ENCODE data around the gene ABHD16B. TPM values are rescaled to one million over a fixed set of nuclear protein-coding genes. Genes with fewer than 3 reads are reported as not detected.

Gene ABHD16B
- total and polyA plus RNA-seq, 2 of the 13 experiments (the other 11 are each of a cell fraction or from before 2014, with no cell fraction given): not detected

- peak; percentile 70; the same call in 1 of the 2 replicates for TF ChIP-seq MTA1 (CRISPR knock-in tag; IDR thresholded peaks at IDR 0.05; ENCODE audit: borderline replicate concordance)
- TF ChIP-seq ZNF556 (CRISPR knock-in tag; IDR thresholded peaks at IDR 0.05; ENCODE audit: borderline replicate concordance): no peak
- no peak for TF ChIP-seq NR2F2 (IDR thresholded peaks at IDR 0.05; ENCODE audit: borderline replicate concordance, low read depth)
- no peak for TF ChIP-seq ZNF790 (CRISPR knock-in tag; IDR thresholded peaks at IDR 0.05; ENCODE audit: borderline replicate concordance)
- TF ChIP-seq NFKB2 (CRISPR knock-in tag; IDR thresholded peaks at IDR 0.05; ENCODE audit: borderline replicate concordance): peak; percentile 27; the same call in 1 of the 2 replicates
- TF ChIP-seq AKAP8 (CRISPR knock-in tag; IDR thresholded peaks at IDR 0.05): no peak
- no peak for TF ChIP-seq SP4 (CRISPR knock-in tag; IDR thresholded peaks at IDR 0.05)
- TF ChIP-seq PITX1 (CRISPR knock-in tag; IDR thresholded peaks at IDR 0.05): peak; percentile 41; the same call in 1 of the 2 replicates
- TF ChIP-seq ZNF567 (CRISPR knock-in tag; IDR thresholded peaks at IDR 0.05; ENCODE audit: borderline replicate concordance): no peak
- TF ChIP-seq SUZ12 (IDR thresholded peaks at IDR 0.05; ENCODE audit: low read depth, low read length): no peak
- no peak for TF ChIP-seq BHLHE40 (IDR thresholded peaks at IDR 0.05; ENCODE audit: low read length)
- TF ChIP-seq HDAC1 (CRISPR knock-in tag; IDR thresholded peaks at IDR 0.05): no peak
- TF ChIP-seq ZNF724P (CRISPR knock-in tag; IDR thresholded peaks at IDR 0.05; ENCODE audit: borderline replicate concordance): no peak
- no peak for TF ChIP-seq NONO (IDR thresholded peaks at IDR 0.05)
- TF ChIP-seq NONO (CRISPR knock-in tag; conservative IDR thresholded peaks at IDR 0.05): peak; percentile 20; the same call in 1 of the 2 replicates
- TF ChIP-seq DPF2 (CRISPR knock-in tag; IDR thresholded peaks at IDR 0.05; ENCODE audit: borderline replicate concordance, low read depth): no peak
- no peak for TF ChIP-seq TBL1XR1 (IDR thresholded peaks at IDR 0.05; ENCODE audit: borderline replicate concordance, low read length, partially characterized antibody)
- TF ChIP-seq UBTF (CRISPR knock-in tag; IDR thresholded peaks at IDR 0.05): no peak
- no peak for TF ChIP-seq PCBP2 (optimal IDR thresholded peaks at IDR 0.05; ENCODE audit: low read depth, low read length, poor library complexity, severe bottlenecking)
- TF ChIP-seq NFATC3 (CRISPR knock-in tag; IDR thresholded peaks at IDR 0.05): no peak
- no peak for TF ChIP-seq ZNF207 (IDR thresholded peaks at IDR 0.05; ENCODE audit: borderline replicate concordance)
- no peak for TF ChIP-seq ZNF513 (CRISPR knock-in tag; conservative IDR thresholded peaks at IDR 0.05)
- TF ChIP-seq RBFOX2 (IDR thresholded peaks at IDR 0.05; ENCODE audit: low read depth, low read length): peak; percentile 89
- no peak for TF ChIP-seq ZNF770 (CRISPR knock-in tag; IDR thresholded peaks at IDR 0.05)
- TF ChIP-seq SAFB2 (CRISPR knock-in tag; IDR thresholded peaks at IDR 0.05; ENCODE audit: borderline replicate concordance, low read depth): peak; percentile 29; the same call in 1 of the 2 replicates
Observed at GRCh38 chr20:63861981-63862901, 943 bp downstream of the ABHD16B start (continued).

All from HepG2 (cell line).